Mucosa of gallbladder (tissue), 1 donor: Measurements from ENCODE around the gene FAM76B. TPM values are rescaled to one million over a fixed set of nuclear protein-coding genes. Genes with fewer than 3 reads are reported as not detected.

ENCODE experiments used
- DNase-seq: peaks from one replicate; pipeline ENCODE4 v3.0.0-alpha.2; 2020; ENCODE audit warnings: low spot score
- total RNA-seq: library from RNA; stranded (reverse); gene quantifications from one replicate; pipeline ENCODE4 v1.2.1, GENCODE V29; 2021
- donor health status: DM: no; HTN: no; CAD: no.

The FAM76B gene
- total RNA-seq, 1 donor from 2014 or later, result 24.2 TPM

GRCh38 chr11:95792200-95792599 is 2.6 kb upstream of the FAM76B start:
- DNase-seq, result no peak

DNA sequence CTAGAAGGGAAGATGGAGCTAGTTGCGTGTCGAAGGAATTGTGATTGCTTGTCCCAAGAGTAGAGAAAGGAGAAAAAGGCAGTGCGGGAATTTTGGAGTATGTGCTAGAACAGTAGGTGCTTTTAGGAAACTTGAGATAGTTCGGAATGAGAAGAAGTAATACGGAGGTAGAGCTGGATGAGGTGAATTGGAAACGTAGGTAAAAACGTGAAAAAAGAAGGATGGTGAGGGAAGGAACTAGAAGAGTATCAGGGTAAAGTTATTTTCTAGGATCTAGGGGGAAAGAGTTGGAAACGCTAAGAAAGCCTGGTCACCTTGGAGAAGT is 2.1 kb upstream of the FAM76B start:
- DNase-seq, result no peak

DNA sequence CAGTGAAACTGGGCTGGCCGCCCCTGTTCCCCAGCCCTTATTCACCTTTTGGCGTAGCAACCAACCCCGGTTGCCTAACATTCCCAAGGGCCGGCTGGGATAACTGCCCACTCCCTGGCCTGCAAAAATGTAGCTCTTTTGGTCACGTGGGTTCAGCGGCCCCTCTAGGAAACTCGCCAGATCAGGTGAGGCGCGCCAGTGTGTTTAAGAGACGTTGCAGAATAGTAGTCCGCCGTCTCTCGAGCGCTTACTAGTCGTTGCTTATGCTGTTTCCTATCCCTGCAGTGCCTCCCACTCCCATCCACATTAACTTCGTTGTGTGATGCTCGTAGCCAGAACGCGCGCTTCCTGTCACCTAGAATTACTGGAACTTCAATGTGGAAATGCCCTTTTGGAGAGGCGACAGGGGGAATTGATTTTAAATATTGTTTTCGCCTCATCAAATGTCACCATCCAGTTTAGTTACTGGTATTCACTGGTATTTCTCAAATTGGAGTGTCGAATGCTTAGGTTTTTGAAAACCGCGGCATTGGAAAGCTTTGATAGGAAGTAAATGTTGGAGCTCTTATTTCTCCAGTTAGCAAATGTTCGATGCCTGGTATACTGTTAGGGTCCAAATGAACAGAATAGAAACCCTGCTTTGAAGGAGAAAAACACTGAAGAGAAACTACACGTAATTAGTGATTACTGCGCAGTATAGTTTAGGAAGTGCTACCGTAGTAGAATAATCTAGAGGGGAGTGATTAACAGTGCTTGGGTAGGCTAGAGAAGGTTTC is 1.5 kb upstream of the FAM76B start:
- DNase-seq, result peak; percentile 79

- peak; percentile 98 for DNase-seq
Measured at GRCh38 chr11:95790123-95790932, 746 bp upstream of the FAM76B start, which contains the start of gene CEP57. Gene CEP57 (plus strand): TSS chr11:95790498. CDS start chr11:95790699, 201 bp downstream.

DNA sequence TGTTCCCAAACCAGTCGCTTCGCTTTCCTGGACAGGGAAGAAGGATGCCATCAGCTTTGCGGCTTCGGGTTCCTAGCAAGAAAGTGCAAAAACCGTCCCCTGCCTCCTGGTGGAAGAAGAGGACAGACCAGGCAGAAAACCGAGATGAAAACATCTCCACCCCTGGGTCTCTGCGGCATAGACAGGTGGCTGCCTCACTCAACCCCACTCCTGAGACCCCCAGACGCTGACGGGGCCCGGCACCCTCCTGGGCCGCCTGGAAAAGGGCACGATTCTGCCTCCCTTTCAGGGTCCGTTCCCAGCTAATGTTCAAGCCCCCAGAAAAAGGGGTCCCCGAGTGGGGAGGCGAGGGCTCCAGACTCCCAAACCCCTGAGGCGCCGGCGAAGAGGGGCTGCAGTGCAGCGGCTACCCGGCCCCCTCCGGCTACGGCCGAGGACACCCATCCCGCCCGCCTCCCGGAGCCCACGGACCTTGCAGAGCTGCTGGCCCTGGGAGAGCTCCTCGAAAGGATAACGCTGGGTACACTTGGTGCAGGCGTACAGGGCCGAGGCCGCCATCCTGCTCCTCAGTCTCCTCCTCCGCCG is 569 bp downstream of the FAM76B start:
- peak; percentile 10 for DNase-seq

DNA sequence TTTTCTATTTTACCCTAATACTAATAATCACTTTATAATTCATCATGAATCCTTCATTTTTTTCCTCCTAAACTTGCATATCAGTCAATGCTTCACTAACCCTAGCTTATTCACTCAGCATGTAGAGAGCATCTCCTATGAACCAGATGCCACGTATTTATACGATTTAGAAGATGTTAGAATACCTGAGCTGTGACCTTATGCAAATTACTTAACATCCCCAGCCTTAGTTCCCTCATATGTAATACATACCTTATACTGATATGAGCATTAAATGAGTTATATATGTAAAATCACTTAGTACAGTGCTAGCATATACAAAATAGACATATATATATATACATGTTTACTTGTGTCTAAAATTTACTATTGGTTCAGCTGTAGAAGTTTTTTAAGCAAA is 9.0 kb downstream of the FAM76B start:
- no peak for DNase-seq

DNA sequence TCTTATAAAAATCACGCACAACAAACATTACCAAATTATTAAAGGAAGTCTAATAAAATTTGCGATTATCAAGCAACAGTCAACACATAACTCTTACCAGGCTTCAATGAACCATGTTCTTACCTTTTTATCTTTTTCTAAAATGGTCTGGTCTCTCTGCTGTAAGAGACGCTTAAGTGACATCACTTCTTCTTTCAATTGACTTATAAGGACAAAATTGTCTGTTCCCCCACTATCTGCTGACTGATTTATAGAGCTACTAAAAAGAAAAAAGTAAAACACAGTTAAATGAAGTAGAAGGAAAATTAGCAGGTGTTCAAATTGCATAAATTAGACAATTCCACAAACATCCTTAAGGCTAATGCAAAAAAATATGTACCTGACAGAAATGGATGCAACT is 10.9 kb downstream of the FAM76B start:
- no peak for DNase-seq

DNA sequence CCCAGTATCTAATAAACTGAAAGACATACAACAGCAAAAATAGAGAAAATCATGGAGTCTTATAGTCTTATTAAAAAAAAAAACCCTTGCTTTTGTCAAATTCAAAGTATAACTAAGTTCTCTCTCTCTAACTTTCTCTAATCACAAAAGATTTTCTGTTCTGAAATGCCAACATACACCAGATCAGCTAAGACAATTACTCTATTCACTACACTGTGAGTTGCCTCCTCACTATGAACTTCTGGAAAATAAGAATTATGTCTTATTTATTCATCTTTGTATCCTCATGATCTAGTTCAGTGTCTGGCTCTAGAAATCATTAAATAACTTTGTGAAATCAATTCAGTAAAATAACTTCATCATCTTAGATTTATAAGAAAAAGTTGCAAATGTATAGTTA is 12.7 kb downstream of the FAM76B start:
- no peak for DNase-seq

DNA sequence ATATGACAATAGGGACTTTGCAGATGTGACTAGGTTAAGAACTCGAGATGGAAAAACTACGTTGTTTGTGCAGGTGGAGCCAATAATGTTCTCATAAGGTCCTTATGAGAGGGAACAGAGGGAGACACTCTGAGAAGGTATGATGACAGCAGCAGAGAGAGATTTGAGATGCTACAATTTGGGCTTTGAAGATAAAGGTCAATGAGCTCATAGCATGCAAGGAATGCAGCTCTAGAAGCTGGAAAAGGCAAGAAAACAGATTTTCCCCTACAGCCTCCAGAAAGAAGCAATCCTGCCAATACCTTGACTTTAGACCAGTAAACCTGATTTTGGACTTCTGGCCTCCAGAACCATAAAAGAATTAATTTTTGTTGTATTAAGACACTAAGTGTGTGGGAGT is 21.1 kb downstream of the FAM76B start:
- DNase-seq, result no peak

- no peak for DNase-seq
Measured at GRCh38 chr11:95767498-95767897, 22.1 kb downstream of the FAM76B start.

- DNase-seq, result no peak
Measured at GRCh38 chr11:95766701-95767100, 22.9 kb downstream of the FAM76B start.

DNA sequence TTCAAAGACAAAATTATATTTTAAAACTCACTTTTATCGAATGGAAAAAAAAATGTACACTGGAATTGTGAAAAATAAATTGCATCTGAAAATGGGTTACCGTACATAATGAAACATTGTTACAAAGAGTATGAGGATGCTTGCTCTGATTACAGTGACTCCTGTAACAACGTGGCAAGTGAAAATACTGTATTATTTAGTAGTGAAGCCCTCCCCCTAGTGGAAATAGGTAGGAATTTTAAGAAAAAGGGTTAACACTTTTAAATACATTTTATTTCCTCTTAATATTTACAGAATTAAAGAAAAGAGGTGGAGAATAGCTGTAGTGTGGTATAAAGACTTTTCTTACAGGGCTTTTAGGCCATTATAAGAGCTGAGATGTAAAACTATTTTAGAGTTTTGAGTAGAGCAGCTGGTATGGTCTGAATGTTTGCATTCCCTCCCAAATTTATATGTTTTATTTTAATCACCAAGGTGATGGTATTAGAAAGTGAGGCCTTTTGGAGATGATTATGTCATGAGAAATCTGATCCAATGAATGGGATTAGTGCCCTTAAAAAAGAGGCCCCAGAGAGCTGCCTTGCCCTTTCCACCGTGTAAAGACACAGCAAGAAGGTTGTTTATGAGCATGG is 25.2 kb downstream of the FAM76B start:
- no peak for DNase-seq

- no peak for DNase-seq
Measured at GRCh38 chr11:95762534-95762933, 27.0 kb downstream of the FAM76B start.

- DNase-seq, result no peak
Measured at GRCh38 chr11:95760941-95761340, 28.6 kb downstream of the FAM76B start.

GRCh38 chr11:95751515-95751914 is 38.1 kb downstream of the FAM76B start:
- no peak for DNase-seq

- no peak for DNase-seq
Measured at GRCh38 chr11:95750101-95750500, 39.5 kb downstream of the FAM76B start.

DNA sequence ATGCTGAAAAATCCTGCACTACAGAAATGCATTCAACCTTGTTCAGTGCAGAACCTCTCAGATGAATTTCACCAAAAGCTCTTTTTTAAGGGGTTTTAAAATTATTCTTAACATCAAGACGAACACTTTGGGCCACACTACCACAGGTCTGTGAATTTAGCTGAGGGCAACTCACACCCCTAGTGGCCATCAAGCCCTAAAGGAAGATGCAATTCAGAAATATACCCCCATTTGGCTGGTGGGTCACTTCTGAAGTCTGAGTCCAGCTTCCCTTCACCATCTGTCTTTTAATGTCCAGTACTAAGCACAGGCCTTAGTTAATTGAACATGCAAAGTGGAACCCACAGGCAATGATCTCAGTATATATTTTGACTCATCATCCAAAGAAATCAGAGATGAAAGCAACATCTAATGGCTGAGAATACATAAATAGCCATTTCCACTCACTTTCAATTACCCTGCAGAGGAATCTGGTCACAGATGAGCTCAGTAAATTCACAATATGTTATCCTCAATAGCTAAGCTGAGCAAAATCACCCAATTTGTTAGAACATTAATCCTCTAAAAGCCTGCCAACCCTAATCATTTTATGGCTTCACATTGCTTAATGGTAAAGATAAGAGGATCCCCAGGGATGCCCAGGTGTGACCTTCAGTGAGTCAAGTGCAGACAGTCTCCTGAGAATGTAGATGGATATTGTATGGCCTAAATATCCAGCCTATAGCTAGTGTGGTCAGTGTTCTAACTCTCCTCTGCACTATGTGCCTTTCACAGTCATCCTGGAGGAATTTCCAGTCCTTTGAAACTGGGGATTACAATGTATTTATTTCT is 50.3 kb downstream of the FAM76B start:
- DNase-seq, result no peak

GRCh38 chr11:95736809-95737208 is 52.8 kb downstream of the FAM76B start:
- no peak for DNase-seq

GRCh38 chr11:95736355-95736754 is 53.2 kb downstream of the FAM76B start:
- DNase-seq, result no peak

DNA sequence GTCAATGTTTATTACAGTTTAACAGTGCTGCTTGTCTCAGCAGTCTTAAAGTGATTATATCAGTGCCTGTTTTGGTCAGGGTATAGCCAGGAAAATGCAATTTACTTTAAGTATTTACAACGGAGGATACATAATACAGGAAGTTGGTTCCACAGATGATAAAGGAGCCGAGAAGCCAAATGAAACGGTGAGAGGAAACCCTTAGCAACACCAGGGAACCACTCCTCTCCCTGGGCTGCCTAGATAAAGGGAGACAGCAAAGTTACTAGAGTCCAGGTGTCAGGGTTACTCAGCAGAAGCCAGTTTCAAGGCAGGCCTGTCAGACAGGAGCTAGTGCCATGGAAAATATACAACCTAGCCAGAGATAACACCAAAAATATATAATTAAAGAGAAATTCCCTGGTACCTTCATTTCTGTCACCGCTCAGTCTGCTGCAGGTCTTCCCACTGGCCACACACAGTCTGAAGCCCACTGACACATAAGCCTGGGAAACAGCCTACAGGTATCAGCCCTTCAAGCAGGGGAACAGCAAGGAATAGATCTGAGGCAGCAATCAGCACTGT is 55.5 kb downstream of the FAM76B start:
- DNase-seq, result no peak
